OCI-LY7 (cell line): ENCODE measurements around the gene PELI1. TPM values are rescaled to one million over a fixed set of nuclear protein-coding genes. Genes with fewer than 3 reads are reported as not detected.

Source experiments
- BruUV-seq: library from RNA; stranded (reverse); fragments of 400-500 nt; replicated peaks from 2 replicates; lab custom pipeline; 2021; lab: Mats Ljungman, UMichigan
- CTCF ChIA-PET: fragments of 300-600 bp; sonication (Branson Sonifier 250); formaldehyde crosslinking; loops from one replicate; lab custom pipeline; 2022; ENCODE audit warnings: antibody characterized with exemption; ENCODE audit not compliant: unreplicated experiment; lab: Charles Lee
- POLR2A ChIA-PET: fragments of 300-600 bp; sonication (Branson Sonifier 250); formaldehyde crosslinking; loops from one replicate; lab custom pipeline; 2022; ENCODE audit warnings: antibody characterized with exemption; lab: Charles Lee
- DNase-seq: peaks from one replicate; pipeline ENCODE4 v3.0.0-alpha.2; 2015; ENCODE audit warnings: low spot score
- H2AFZ ChIP-seq: fragments of 200-600 bp; sonication (generic), shearing (Covaris generic); 2 replicates; pipeline ENCODE4 v1.6.1; 2014; ENCODE audit warnings: mild to moderate bottlenecking, antibody characterized with exemption, low read length, moderate library complexity
- H3K27ac ChIP-seq: fragments of 200-600 bp; sonication (generic); 2 replicates; pipeline ENCODE4 v1.5.1; 2014; ENCODE audit warnings: mixed run types, low read depth, mild to moderate bottlenecking, moderate library complexity, low read length, inconsistent platforms; ENCODE audit not compliant: poor library complexity, severe bottlenecking
- H3K36me3 ChIP-seq: fragments of 200-600 bp; sonication (generic); 2 replicates; pipeline ENCODE4 v1.6.1; 2014; ENCODE audit warnings: mild to moderate bottlenecking, antibody characterized with exemption, low read length, moderate library complexity, mixed read lengths; ENCODE audit not compliant: insufficient read depth
- H3K4me1 ChIP-seq: fragments of 200-600 bp; sonication (generic); 2 replicates; pipeline ENCODE4 v1.5.1; 2014; ENCODE audit warnings: mild to moderate bottlenecking, low read length; ENCODE audit not compliant: insufficient read depth, poor library complexity, severe bottlenecking
- H3K4me2 ChIP-seq: fragments of 200-600 bp; sonication (generic); 2 replicates; pipeline ENCODE4 v1.6.1; 2014; ENCODE audit warnings: mild to moderate bottlenecking, low read length
- H3K4me3 ChIP-seq: fragments of 200-600 bp; sonication (generic); 2 replicates; pipeline ENCODE4 v1.5.1; 2014; ENCODE audit warnings: mild to moderate bottlenecking, low read depth, low read length; ENCODE audit not compliant: poor library complexity, severe bottlenecking
- H3K79me2 ChIP-seq: fragments of 200-600 bp; sonication (generic); 2 replicates; pipeline ENCODE4 v1.6.1; 2016; ENCODE audit warnings: low read depth, mild to moderate bottlenecking, low read length, moderate library complexity, mixed read lengths; ENCODE audit not compliant: insufficient read depth
- H3K9me2 ChIP-seq: fragments of 200-600 bp; sonication (generic); 2 replicates; pipeline ENCODE4 v1.6.1; 2016; ENCODE audit warnings: mild to moderate bottlenecking, low read length, mixed read lengths; ENCODE audit not compliant: insufficient read depth
- H3K9me3 ChIP-seq: fragments of 200-600 bp; sonication (generic); 2 replicates; pipeline ENCODE4 v1.6.1; 2014; ENCODE audit warnings: mild to moderate bottlenecking, mixed run types, low read length, mixed read lengths
- H4K20me1 ChIP-seq: fragments of 200-600 bp; sonication (generic); 2 replicates; pipeline ENCODE4 v1.6.1; 2014; ENCODE audit warnings: mild to moderate bottlenecking, antibody characterized with exemption, low read length, moderate library complexity, mixed read lengths; ENCODE audit not compliant: insufficient read depth
- EZH2phosphoT487 ChIP-seq: fragments of 200-600 bp; sonication (generic); IDR thresholded peaks from 2 replicates; pipeline ENCODE4 v1.6.1; 2018; ENCODE audit warnings: low read depth, borderline replicate concordance, mild to moderate bottlenecking, mixed run types, antibody characterized with exemption, low read length, moderate library complexity, mixed read lengths
- intact Hi-C: fragments of 100-400 bp; cut with micrococcal nuclease; formaldehyde crosslinking; loops from one replicate; pipeline ENCODE4 v1.10.0; 2022; ENCODE audit not compliant: unreplicated experiment
- total RNA-seq, 2 experiments: library from RNA; depleted of rRNA in 1 of 2; stranded (reverse); fragments of >200 nt in 1 of 2; shearing (Covaris generic) in 1 of 2; gene quantifications; 2 replicates each; pipeline ENCODE4 v1.2.3, GENCODE V29; 2014 to 2022
- TF ChIP-seq, protein P1 (sequence below): fragments of 200-600 bp; sonication (generic); conservative IDR thresholded peaks from 2 replicates; pipeline ENCODE4 v1.5.1; 2014; ENCODE audit warnings: mild to moderate bottlenecking, antibody characterized with exemption, low read length, moderate library complexity, mixed read lengths

Gene PELI1
- total RNA-seq, 2 experiments from 2014 or later, result 108 to 174 TPM

DNA sequence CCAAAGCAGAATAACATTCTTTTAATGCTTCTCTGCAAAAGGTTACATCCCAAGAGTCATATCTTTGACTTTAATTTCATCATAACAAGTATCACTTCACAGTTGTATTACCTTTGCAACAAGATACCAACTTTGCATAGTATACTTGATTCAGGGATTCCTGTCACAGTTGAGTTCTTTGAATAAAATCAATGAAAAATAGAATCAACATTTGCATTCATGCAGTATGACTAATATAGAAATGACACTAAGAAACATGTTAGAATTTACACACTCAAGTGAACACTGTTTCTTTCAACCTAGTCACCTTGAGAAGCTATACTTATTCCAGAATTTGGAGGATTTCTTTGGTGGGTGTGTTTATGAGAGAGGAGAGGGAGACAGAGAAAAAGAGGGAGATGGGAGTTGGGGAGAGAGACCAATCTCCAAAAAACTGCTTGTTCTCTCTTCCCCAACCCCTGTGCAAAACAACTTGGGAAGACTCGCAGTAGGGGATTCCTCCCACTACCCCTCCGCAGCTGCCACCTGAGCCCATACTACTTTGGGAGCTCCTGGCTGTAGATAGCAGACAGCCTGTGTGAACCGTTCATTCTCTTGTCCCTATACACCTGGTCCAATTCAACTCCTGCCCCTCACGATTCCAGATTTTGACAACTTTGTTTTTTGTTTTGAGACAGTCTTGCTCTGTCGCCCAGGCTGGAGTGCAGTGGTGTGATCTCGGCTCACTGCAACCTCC lies 57.7 kb downstream of the PELI1 start:
- Histone ChIP-seq H2AFZ (no peak overlapping the region), H3K4me1 (peaks cover 95% of the 10 kb centered on the region), H3K79me2 (peaks cover 56% of the 10 kb centered on the region; the same call in 1 of the 2 replicates), H3K36me3 (peaks cover 28% of the 10 kb centered on the region), H3K27ac (peak overlapping the region; percentile 99), H3K4me2 (peak overlapping the region; percentile 78), H4K20me1 (no peaks in the 10 kb centered on the region), H3K9me2 (no peaks in the 10 kb centered on the region), H3K9me3 (no peaks in the 10 kb centered on the region), H3K4me3 (peak overlapping the region; percentile 55)
- peak; percentile 75 for DNase-seq
- TF ChIP-seq, protein P1, sequence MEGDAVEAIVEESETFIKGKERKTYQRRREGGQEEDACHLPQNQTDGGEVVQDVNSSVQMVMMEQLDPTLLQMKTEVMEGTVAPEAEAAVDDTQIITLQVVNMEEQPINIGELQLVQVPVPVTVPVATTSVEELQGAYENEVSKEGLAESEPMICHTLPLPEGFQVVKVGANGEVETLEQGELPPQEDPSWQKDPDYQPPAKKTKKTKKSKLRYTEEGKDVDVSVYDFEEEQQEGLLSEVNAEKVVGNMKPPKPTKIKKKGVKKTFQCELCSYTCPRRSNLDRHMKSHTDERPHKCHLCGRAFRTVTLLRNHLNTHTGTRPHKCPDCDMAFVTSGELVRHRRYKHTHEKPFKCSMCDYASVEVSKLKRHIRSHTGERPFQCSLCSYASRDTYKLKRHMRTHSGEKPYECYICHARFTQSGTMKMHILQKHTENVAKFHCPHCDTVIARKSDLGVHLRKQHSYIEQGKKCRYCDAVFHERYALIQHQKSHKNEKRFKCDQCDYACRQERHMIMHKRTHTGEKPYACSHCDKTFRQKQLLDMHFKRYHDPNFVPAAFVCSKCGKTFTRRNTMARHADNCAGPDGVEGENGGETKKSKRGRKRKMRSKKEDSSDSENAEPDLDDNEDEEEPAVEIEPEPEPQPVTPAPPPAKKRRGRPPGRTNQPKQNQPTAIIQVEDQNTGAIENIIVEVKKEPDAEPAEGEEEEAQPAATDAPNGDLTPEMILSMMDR, result no peak
- no peak for TF ChIP-seq EZH2phosphoT487
- POLR2A ChIA-PET, result interaction anchor here (0.8 to 5.5 kb wide), 10 partner anchors 9 to 55 kb away, joined by 3 to 57 read pairs (median 8); no protein-coding TSS in a partner anchor
- CTCF ChIA-PET, result no interaction called here
- BruUV-seq, result TSS peak; percentile 80
- intact Hi-C loops, result loop anchor here (1.0 to 2.0 kb wide), 6 partner anchors 14 to 128 kb away; no protein-coding TSS in a partner anchor

GRCh38 chr2:64085936-64086335 lies 58.3 kb downstream of the PELI1 start:
- intact Hi-C loops, result loop anchor here (1.0 to 2.0 kb wide), 6 partner anchors 15 to 129 kb away; no protein-coding TSS in a partner anchor

More at GRCh38 chr2:64085936-64086335, 58.3 kb downstream of the PELI1 start:
- TF ChIP-seq EZH2phosphoT487, result no peak
- TF ChIP-seq, protein P1, result no peak
- Histone ChIP-seq H4K20me1 (no peaks in the 10 kb centered on the region), H3K27ac (peak overlapping the region; percentile 99), H3K4me2 (peak overlapping the region; percentile 78), H3K9me3 (no peaks in the 10 kb centered on the region), H3K36me3 (peaks cover 22% of the 10 kb centered on the region), H3K4me3 (peak overlapping the region; percentile 55), H3K9me2 (no peaks in the 10 kb centered on the region), H2AFZ (no peak overlapping the region; the same call in 1 of the 2 replicates), H3K79me2 (peaks cover 50% of the 10 kb centered on the region; the same call in 1 of the 2 replicates), H3K4me1 (peaks cover 90% of the 10 kb centered on the region)
- no peak for DNase-seq
- POLR2A ChIA-PET, result interaction anchor here (0.7 to 5.5 kb wide), 12 partner anchors 11 to 1053 kb away, joined by 3 to 57 read pairs (median 8); no protein-coding TSS in a partner anchor
- CTCF ChIA-PET, result no interaction called here
- TSS peak; percentile 46 for BruUV-seq
